WTC11 (cell line): ENCODE measurements around the gene BBS9.
"Not testable (repeated sequence)": the region's sequence is repeated elsewhere in the genome, so short reads cannot be mapped to it uniquely, and the experiment has no call there.

ENCODE experiments used
- CTCF ChIP-seq: fragments of 200-600 bp; IDR thresholded peaks from 2 replicates; pipeline ENCODE4 v1.8.0; 2022; ENCODE audit warnings: antibody characterized with exemption
- FOXJ3 ChIP-seq: sonication (generic); formaldehyde crosslinking; IDR thresholded peaks from 2 replicates; pipeline ENCODE4 v1.9.0; 2021; ENCODE audit warnings: missing genetic modification reagents, mild to moderate bottlenecking, borderline replicate concordance
- STAT6 ChIP-seq: sonication (generic); formaldehyde crosslinking; conservative IDR thresholded peaks from 2 replicates; pipeline ENCODE4 v1.8.1; 2023; ENCODE audit warnings: mild to moderate bottlenecking, low read depth, missing genetic modification reagents, moderate library complexity
- TEAD4 ChIP-seq: sonication (generic); formaldehyde crosslinking; IDR thresholded peaks from 2 replicates; pipeline ENCODE4 v1.8.0; 2022; ENCODE audit warnings: mild to moderate bottlenecking, missing genetic modification reagents
- ZNF512 ChIP-seq: sonication (generic); formaldehyde crosslinking; IDR thresholded peaks from 2 replicates; pipeline ENCODE4 v1.8.1; 2022; ENCODE audit warnings: missing genetic modification reagents, borderline replicate concordance

GRCh38 chr7:33303978-33304557 lies 174.7 kb downstream of the BBS9 start:
- not testable (repeated sequence) for TF ChIP-seq FOXJ3 (CRISPR knock-in tag); ZNF512 (CRISPR knock-in tag); TEAD4 (CRISPR knock-in tag); CTCF; STAT6 (CRISPR knock-in tag)
